Measurements from ENCODE around the gene DDX25. TPM values are rescaled to one million over a fixed set of nuclear protein-coding genes. Genes with fewer than 3 reads are reported as not detected.
A peak's percentile ranks its signal among the peaks of the same experiment; 100 is the strongest.

Gene DDX25
- polyA plus RNA-seq, 1 donor (not counting 4 experiments of a cell fraction or from before 2014, with no cell fraction given) = 0.12 TPM

DNA sequence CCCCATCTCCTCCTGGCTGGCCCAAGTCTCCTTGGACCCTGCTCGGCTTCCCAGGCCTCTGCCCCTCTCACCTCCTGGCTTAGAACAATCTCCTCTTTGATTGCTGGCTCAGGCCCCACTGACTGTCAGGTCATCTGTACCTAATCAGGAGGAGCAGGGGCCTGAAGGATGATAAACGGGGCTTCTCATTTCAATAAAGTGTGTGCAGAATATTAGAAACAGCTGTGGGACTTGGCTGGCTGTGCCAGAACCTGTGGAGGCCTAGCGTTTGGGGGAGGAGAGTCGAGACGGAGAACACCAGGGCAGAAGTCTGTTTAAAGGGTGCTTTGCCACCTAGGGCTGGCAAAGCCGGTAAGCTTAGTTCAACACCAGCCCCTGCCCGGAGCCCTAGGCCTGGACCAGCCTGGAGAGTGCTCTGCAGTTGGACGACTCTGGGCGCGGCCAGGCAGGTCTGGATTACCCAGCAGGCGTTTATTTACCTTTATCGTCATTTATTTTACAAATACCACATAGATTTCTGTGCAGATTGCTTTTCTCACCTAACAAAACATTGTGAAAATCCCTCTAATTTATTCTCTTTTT, 31.4 kb downstream of the DDX25 start:
- Histone ChIP-seq H3K27ac (ENCODE audit: control insufficient read depth, insufficient read depth, low read length) (no peak overlapping the region), H3K9ac (ENCODE audit: control insufficient read depth, extremely low read depth, insufficient read depth, low read length) (no peak overlapping the region), H3K4me1 (ENCODE audit: control insufficient read depth, extremely low read depth, insufficient read depth, low read length) (no peaks in the 10 kb centered on the region), H3K27me3 (ENCODE audit: control insufficient read depth, extremely low read depth, insufficient read depth, low read length) (peaks cover 22% of the 10 kb centered on the region), H3K4me3 (ENCODE audit: control insufficient read depth in 2 of 3, extremely low read depth in 1 of 3, insufficient read depth in 2 of 3, low read depth in 1 of 3, low read length in 3 of 3) (no peak overlapping the region), H3K4me2 (ENCODE audit: control insufficient read depth, extremely low read depth, insufficient read depth, low read depth, low read length) (no peak overlapping the region), H3K9me1 (ENCODE audit: control insufficient read depth, extremely low read depth, insufficient read depth, low read length) (no peaks in the 10 kb centered on the region), H2AFZ (ENCODE audit: control insufficient read depth, low read length) (peak overlapping the region; percentile 75), H4K20me1 (ENCODE audit: control insufficient read depth, extremely low read depth, insufficient read depth, low read length) (no peaks in the 10 kb centered on the region), H3K9me3 (ENCODE audit: control insufficient read depth, low read depth, low read length) (no peaks in the 10 kb centered on the region), H3K79me2 (ENCODE audit: control insufficient read depth, insufficient read depth, low read length) (no peaks in the 10 kb centered on the region), H3K36me3 (ENCODE audit: control insufficient read depth in 2 of 2, extremely low read depth in 1 of 2, insufficient read depth in 2 of 2, low read length in 2 of 2) (no peaks in the 10 kb centered on the region)
- dilution Hi-C loops (cut with MboI; ENCODE audit: extremely low pct_ligation_motif_present, low sequenced_read_pairs) = loop anchor here (25.0 kb wide), 1 partner anchor 277 kb away; the partner anchor contains the start of genes FAM118B and RPUSD4
- FAIRE-seq = no peak
- TF ChIP-seq, protein P1, sequence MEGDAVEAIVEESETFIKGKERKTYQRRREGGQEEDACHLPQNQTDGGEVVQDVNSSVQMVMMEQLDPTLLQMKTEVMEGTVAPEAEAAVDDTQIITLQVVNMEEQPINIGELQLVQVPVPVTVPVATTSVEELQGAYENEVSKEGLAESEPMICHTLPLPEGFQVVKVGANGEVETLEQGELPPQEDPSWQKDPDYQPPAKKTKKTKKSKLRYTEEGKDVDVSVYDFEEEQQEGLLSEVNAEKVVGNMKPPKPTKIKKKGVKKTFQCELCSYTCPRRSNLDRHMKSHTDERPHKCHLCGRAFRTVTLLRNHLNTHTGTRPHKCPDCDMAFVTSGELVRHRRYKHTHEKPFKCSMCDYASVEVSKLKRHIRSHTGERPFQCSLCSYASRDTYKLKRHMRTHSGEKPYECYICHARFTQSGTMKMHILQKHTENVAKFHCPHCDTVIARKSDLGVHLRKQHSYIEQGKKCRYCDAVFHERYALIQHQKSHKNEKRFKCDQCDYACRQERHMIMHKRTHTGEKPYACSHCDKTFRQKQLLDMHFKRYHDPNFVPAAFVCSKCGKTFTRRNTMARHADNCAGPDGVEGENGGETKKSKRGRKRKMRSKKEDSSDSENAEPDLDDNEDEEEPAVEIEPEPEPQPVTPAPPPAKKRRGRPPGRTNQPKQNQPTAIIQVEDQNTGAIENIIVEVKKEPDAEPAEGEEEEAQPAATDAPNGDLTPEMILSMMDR (optimal IDR thresholded peaks at IDR 0.05 in 1 of 3, IDR thresholded peaks at IDR 0.05 in 1 of 3, conservative IDR thresholded peaks at IDR 0.05 in 1 of 3; ENCODE audit: extremely low read depth in 1 of 3, insufficient read depth in 2 of 3, low read length in 3 of 3) = no peak
- TF ChIP-seq EZH2 (IDR thresholded peaks at IDR 0.05; ENCODE audit: low read length) = no peak
- DNase-seq (ENCODE audit: low read depth, low spot score) = no peak

DNA sequence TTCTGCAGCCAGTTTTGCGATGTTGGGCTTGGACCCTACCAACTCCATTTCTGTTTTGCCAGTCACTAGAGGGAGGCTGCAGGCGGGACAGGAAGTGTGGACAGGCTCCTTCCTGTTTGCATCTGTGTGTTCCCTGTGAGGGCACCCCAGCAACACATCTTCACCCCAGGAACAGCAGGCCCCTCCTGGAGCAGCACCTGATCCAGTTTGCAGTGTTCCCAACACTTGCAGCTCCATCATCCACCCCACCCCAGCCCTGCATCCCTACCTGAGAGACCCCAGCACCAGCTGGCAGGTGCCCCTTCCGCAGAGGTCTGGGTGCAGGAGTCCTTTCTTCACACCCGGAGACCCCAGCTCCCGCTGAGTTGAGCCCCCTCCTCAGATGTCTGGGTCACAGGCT, 34.1 kb downstream of the DDX25 start:
- Histone ChIP-seq H3K4me3 (ENCODE audit: control insufficient read depth in 2 of 3, extremely low read depth in 1 of 3, insufficient read depth in 2 of 3, low read depth in 1 of 3, low read length in 3 of 3) (no peak overlapping the region), H2AFZ (ENCODE audit: control insufficient read depth, low read length) (peak overlapping the region; percentile 89), H3K4me2 (ENCODE audit: control insufficient read depth, extremely low read depth, insufficient read depth, low read depth, low read length) (no peak overlapping the region), H3K9me1 (ENCODE audit: control insufficient read depth, extremely low read depth, insufficient read depth, low read length) (no peaks in the 10 kb centered on the region), H3K36me3 (ENCODE audit: control insufficient read depth in 2 of 2, extremely low read depth in 1 of 2, insufficient read depth in 2 of 2, low read length in 2 of 2) (no peaks in the 10 kb centered on the region), H3K9ac (ENCODE audit: control insufficient read depth, extremely low read depth, insufficient read depth, low read length) (no peak overlapping the region), H3K4me1 (ENCODE audit: control insufficient read depth, extremely low read depth, insufficient read depth, low read length) (no peaks in the 10 kb centered on the region), H3K27ac (ENCODE audit: control insufficient read depth, insufficient read depth, low read length) (no peak overlapping the region), H3K9me3 (ENCODE audit: control insufficient read depth, low read depth, low read length) (no peaks in the 10 kb centered on the region), H4K20me1 (ENCODE audit: control insufficient read depth, extremely low read depth, insufficient read depth, low read length) (no peaks in the 10 kb centered on the region), H3K27me3 (ENCODE audit: control insufficient read depth, extremely low read depth, insufficient read depth, low read length) (no peaks in the 10 kb centered on the region), H3K79me2 (ENCODE audit: control insufficient read depth, insufficient read depth, low read length) (no peaks in the 10 kb centered on the region)
- no peak for TF ChIP-seq EZH2 (IDR thresholded peaks at IDR 0.05; ENCODE audit: low read length)
- TF ChIP-seq, protein P1 (optimal IDR thresholded peaks at IDR 0.05 in 1 of 3, IDR thresholded peaks at IDR 0.05 in 1 of 3, conservative IDR thresholded peaks at IDR 0.05 in 1 of 3; ENCODE audit: extremely low read depth in 1 of 3, insufficient read depth in 2 of 3, low read length in 3 of 3) = no peak
- DNase-seq (ENCODE audit: low read depth, low spot score) (no peak), FAIRE-seq (no peak)
- dilution Hi-C loops (cut with MboI; ENCODE audit: extremely low pct_ligation_motif_present, low sequenced_read_pairs) = loop anchor here (25.0 kb wide), 1 partner anchor 274 kb away; the partner anchor contains the start of genes FAM118B and RPUSD4
